ENCODE results near the gene DVL2. TPM values are rescaled to one million over a fixed set of nuclear protein-coding genes. Genes with fewer than 3 reads are reported as not detected.

DVL2 gene
- total and polyA plus RNA-seq, 2 of the 13 experiments (the other 11 are each of a cell fraction or from before 2014, with no cell fraction given): 5.7 to 38.2 TPM

DNA sequence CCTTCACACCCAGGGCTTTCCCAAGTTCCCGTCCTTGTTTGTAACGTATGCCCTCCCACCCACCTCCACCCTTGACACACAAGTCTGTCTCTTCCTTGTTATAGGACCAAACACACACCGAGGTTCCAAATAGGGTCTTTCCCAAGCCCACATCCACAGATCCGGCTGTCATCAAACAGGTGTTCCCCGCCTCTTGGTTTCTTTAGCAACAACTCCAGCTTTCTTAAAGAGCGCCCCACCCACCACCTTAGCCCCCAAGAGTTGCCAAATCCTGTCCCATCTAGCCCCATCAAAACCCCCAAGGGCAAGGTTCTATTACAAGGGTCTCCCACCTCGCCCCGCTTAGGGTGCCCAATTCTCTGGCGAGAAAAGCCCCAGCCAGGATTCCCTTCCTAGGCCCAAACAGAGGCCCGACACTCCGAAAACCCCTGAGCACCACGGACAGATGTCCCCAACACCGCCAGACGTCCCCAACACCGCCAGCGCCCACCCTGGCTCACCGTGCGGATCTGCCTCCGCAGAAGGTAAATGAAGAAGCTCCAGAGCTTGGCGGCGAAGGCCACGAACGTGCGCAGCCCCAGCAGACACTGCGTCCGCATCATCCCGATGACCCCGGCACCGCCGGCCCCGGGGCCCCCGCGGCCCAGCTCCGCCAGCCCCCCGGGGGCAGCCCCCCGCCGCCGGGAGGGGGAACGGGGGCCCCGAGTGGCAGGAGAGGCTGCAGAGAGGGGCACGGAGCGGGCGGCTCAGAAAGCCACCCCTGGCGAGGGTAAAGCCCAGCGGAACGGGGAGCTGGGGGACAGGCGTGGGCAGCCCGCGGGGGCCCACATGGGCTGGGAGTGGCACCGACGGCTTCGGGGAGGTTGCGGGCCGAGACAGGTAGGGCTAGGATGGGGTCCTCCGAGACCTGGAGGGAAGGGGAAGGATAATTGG is 16.6 kb upstream of the DVL2 start (continued):
- TF ChIP-seq ZBTB2 (CRISPR knock-in tag; IDR thresholded peaks at IDR 0.05; ENCODE audit: low read depth): peak; percentile 30; the same call in 1 of the 2 replicates
- peak; percentile 66 for TF ChIP-seq RBFOX2 (IDR thresholded peaks at IDR 0.05; ENCODE audit: low read depth, low read length)
- peak; percentile 37; the same call in 1 of the 2 replicates for TF ChIP-seq ZFX (CRISPR knock-in tag; IDR thresholded peaks at IDR 0.05; ENCODE audit: low read depth)
- TF ChIP-seq ZNF766 (CRISPR knock-in tag; IDR thresholded peaks at IDR 0.05; ENCODE audit: borderline replicate concordance): peak; percentile 39; the same call in 1 of the 2 replicates
- 0 out of 2 replicates have a peak, but pooled peaks have one; percentile 52 for TF ChIP-seq SP4 (CRISPR knock-in tag; IDR thresholded peaks at IDR 0.05)
- 0 out of 2 replicates have a peak, but pooled peaks have one; percentile 8 for TF ChIP-seq REL (CRISPR knock-in tag; conservative IDR thresholded peaks at IDR 0.05)
- peak; percentile 51; the same call in 1 of the 2 replicates for TF ChIP-seq ZNF232 (CRISPR knock-in tag; IDR thresholded peaks at IDR 0.05; ENCODE audit: borderline replicate concordance)
- TF ChIP-seq CSRNP1 (CRISPR knock-in tag; IDR thresholded peaks at IDR 0.05): 0 out of 2 replicates have a peak, but pooled peaks have one; percentile 12
- TF ChIP-seq ZC3H13 (CRISPR knock-in tag; IDR thresholded peaks at IDR 0.05): 0 out of 2 replicates have a peak, but pooled peaks have one; percentile 51
- TF ChIP-seq MED1 (CRISPR knock-in tag; IDR thresholded peaks at IDR 0.05): 0 out of 2 replicates have a peak, but pooled peaks have one; percentile 8
- peak; percentile 67 for TF ChIP-seq AGO2 (optimal IDR thresholded peaks at IDR 0.05; ENCODE audit: low read depth, low read length)
- TF ChIP-seq MEIS2 (CRISPR knock-in tag; IDR thresholded peaks at IDR 0.05): peak; percentile 33; the same call in 1 of the 2 replicates
- 0 out of 2 replicates have a peak, but pooled peaks have one; percentile 54 for TF ChIP-seq SRY (CRISPR knock-in tag; IDR thresholded peaks at IDR 0.05)
- TF ChIP-seq, protein P1, sequence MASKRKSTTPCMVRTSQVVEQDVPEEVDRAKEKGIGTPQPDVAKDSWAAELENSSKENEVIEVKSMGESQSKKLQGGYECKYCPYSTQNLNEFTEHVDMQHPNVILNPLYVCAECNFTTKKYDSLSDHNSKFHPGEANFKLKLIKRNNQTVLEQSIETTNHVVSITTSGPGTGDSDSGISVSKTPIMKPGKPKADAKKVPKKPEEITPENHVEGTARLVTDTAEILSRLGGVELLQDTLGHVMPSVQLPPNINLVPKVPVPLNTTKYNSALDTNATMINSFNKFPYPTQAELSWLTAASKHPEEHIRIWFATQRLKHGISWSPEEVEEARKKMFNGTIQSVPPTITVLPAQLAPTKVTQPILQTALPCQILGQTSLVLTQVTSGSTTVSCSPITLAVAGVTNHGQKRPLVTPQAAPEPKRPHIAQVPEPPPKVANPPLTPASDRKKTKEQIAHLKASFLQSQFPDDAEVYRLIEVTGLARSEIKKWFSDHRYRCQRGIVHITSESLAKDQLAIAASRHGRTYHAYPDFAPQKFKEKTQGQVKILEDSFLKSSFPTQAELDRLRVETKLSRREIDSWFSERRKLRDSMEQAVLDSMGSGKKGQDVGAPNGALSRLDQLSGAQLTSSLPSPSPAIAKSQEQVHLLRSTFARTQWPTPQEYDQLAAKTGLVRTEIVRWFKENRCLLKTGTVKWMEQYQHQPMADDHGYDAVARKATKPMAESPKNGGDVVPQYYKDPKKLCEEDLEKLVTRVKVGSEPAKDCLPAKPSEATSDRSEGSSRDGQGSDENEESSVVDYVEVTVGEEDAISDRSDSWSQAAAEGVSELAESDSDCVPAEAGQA (IDR thresholded peaks at IDR 0.05; ENCODE audit: low read depth): no peak
- TF ChIP-seq, protein P1 (CRISPR knock-in tag; IDR thresholded peaks at IDR 0.05; ENCODE audit: borderline replicate concordance): no peak
- TF ChIP-seq ZFY (CRISPR knock-in tag; IDR thresholded peaks at IDR 0.05): 0 out of 2 replicates have a peak, but pooled peaks have one; percentile 12
- peak; percentile 7; the same call in 1 of the 2 replicates for TF ChIP-seq ZNF160 (CRISPR knock-in tag; IDR thresholded peaks at IDR 0.05)
- TF ChIP-seq ZNF253 (CRISPR knock-in tag; IDR thresholded peaks at IDR 0.05; ENCODE audit: borderline replicate concordance): 0 out of 2 replicates have a peak, but pooled peaks have one; percentile 38

Data from HepG2 (cell line).